Measurements from ENCODE around the gene HOXA11. TPM values are rescaled to one million over a fixed set of nuclear protein-coding genes. Genes with fewer than 3 reads are reported as not detected.

The HOXA11 gene
- total and polyA plus RNA-seq, 4 donors = 0.13 to 0.81 TPM; not detected in 2

- Histone ChIP-seq H3K27ac (ENCODE audit: low read depth in 1 of 2, low read length in 2 of 2) (no peak overlapping the region), H3K36me3 (ENCODE audit: control insufficient read depth in 1 of 2, insufficient read depth in 2 of 2, low read length in 1 of 2) (no peaks in the 10 kb centered on the region), H3K9me3 (ENCODE audit: control insufficient read depth, low read length) (no peaks in the 10 kb centered on the region), H3K4me1 (ENCODE audit: control insufficient read depth in 1 of 2, insufficient read depth in 2 of 2, low read length in 2 of 2) (no peaks in the 10 kb centered on the region), H3K4me3 (ENCODE audit: low read length in 2 of 2) (no peak overlapping the region), H3K27me3 (ENCODE audit: control insufficient read depth in 1 of 2, insufficient read depth in 2 of 2, low read length in 1 of 2) (no peaks in the 10 kb centered on the region)
- intact Hi-C loops (cut with DNase I) = loop anchor here in 1 of 2 donors (5.0 kb wide), 1 partner anchor 42 kb away; the partner anchor contains the start of gene HOXA1
- ATAC-seq (ENCODE audit: low FRiP score) = no peak
- 59 to 75% methylated on average over 53 of the region's 53 CpGs for WGBS, 2 donors
- peak in 1 of 2 donors; percentile 78 for DNase-seq
Measured at GRCh38 chr7:27139334-27140125, 45.5 kb downstream of the HOXA11 start.

- H3K4me3 ChIP-seq (ENCODE audit: low read length in 2 of 2) = no peak overlapping the region
- no peaks in the 10 kb centered on the region for H3K36me3 ChIP-seq (ENCODE audit: control insufficient read depth in 1 of 2, insufficient read depth in 2 of 2, low read length in 1 of 2)
- H3K27ac ChIP-seq (ENCODE audit: low read depth in 1 of 2, low read length in 2 of 2) = no peak overlapping the region
- no peaks in the 10 kb centered on the region for H3K27me3 ChIP-seq (ENCODE audit: control insufficient read depth in 1 of 2, insufficient read depth in 2 of 2, low read length in 1 of 2)
- 72 to 88% methylated on average over 11 of the region's 11 CpGs for WGBS, 2 donors
- H3K4me1 ChIP-seq (ENCODE audit: control insufficient read depth in 1 of 2, insufficient read depth in 2 of 2, low read length in 2 of 2) = no peaks in the 10 kb centered on the region
- DNase-seq = no peak
- H3K9me3 ChIP-seq (ENCODE audit: control insufficient read depth, low read length) = no peaks in the 10 kb centered on the region
- intact Hi-C loops (cut with DNase I) = no loop called here
- ATAC-seq (ENCODE audit: low FRiP score) = no peak
Measured at GRCh38 chr7:27138985-27139333, 46.1 kb downstream of the HOXA11 start.

DNA sequence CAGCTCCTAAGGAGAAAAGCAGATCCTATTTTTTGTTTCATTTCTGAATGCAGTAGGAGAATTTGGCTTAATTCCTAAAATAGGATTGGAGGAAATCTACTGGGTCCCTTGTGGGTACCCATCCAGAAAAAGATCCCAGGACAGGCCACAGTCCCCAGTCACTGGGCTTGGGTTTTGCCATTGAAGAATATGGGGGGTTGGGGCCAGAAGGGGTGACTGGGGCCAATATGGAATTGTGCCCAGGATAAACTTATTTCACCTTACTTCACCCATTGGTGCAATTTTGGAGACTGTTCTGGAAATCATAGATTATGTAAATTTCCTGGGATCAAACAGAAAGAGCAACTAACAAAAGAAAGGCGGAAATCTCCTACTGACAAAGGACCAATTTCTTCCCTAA, 46.6 kb downstream of the HOXA11 start:
- Histone ChIP-seq H3K4me3 (ENCODE audit: low read length in 2 of 2) (no peak overlapping the region), H3K4me1 (ENCODE audit: control insufficient read depth in 1 of 2, insufficient read depth in 2 of 2, low read length in 2 of 2) (no peaks in the 10 kb centered on the region), H3K36me3 (ENCODE audit: control insufficient read depth in 1 of 2, insufficient read depth in 2 of 2, low read length in 1 of 2) (no peaks in the 10 kb centered on the region), H3K27me3 (ENCODE audit: control insufficient read depth in 1 of 2, insufficient read depth in 2 of 2, low read length in 1 of 2) (no peaks in the 10 kb centered on the region), H3K27ac (ENCODE audit: low read depth in 1 of 2, low read length in 2 of 2) (no peak overlapping the region), H3K9me3 (ENCODE audit: control insufficient read depth, low read length) (no peaks in the 10 kb centered on the region)
- no peak for ATAC-seq (ENCODE audit: low FRiP score)
- intact Hi-C loops (cut with DNase I) = no loop called here
- 95 to 97% methylated on average over 1 of the region's 1 CpG for WGBS, 2 donors
- no peak for DNase-seq

- Histone ChIP-seq H3K4me1 (ENCODE audit: control insufficient read depth in 1 of 2, insufficient read depth in 2 of 2, low read length in 2 of 2) (no peaks in the 10 kb centered on the region), H3K9me3 (ENCODE audit: control insufficient read depth, low read length) (no peaks in the 10 kb centered on the region), H3K27me3 (ENCODE audit: control insufficient read depth in 1 of 2, insufficient read depth in 2 of 2, low read length in 1 of 2) (no peaks in the 10 kb centered on the region), H3K36me3 (ENCODE audit: control insufficient read depth in 1 of 2, insufficient read depth in 2 of 2, low read length in 1 of 2) (no peaks in the 10 kb centered on the region), H3K4me3 (ENCODE audit: low read length in 2 of 2) (no peak overlapping the region), H3K27ac (ENCODE audit: low read depth in 1 of 2, low read length in 2 of 2) (no peak overlapping the region)
- no peak for ATAC-seq (ENCODE audit: low FRiP score)
- 72 to 82% methylated on average over 2 of the region's 2 CpGs for WGBS, 2 donors
- intact Hi-C loops (cut with DNase I) = no loop called here
- no peak for DNase-seq
Measured at GRCh38 chr7:27137640-27138315, 47.3 kb downstream of the HOXA11 start.

- DNase-seq (no peak), ATAC-seq (ENCODE audit: low FRiP score) (no peak)
- H3K4me1 ChIP-seq (ENCODE audit: control insufficient read depth in 1 of 2, insufficient read depth in 2 of 2, low read length in 2 of 2) = no peaks in the 10 kb centered on the region
- intact Hi-C loops (cut with DNase I) = loop anchor here in 1 of 2 donors (5.0 kb wide), 1 partner anchor 37 kb away; the partner anchor contains the start of gene HOXA1
- WGBS, 2 donors = 34 to 39% methylated on average over 2 of the region's 2 CpGs
- H3K4me3 ChIP-seq (ENCODE audit: low read length in 2 of 2) = no peak overlapping the region
- no peaks in the 10 kb centered on the region for H3K9me3 ChIP-seq (ENCODE audit: control insufficient read depth, low read length)
- no peaks in the 10 kb centered on the region for H3K27me3 ChIP-seq (ENCODE audit: control insufficient read depth in 1 of 2, insufficient read depth in 2 of 2, low read length in 1 of 2)
- H3K36me3 ChIP-seq (ENCODE audit: control insufficient read depth in 1 of 2, insufficient read depth in 2 of 2, low read length in 1 of 2) = no peaks in the 10 kb centered on the region
- no peak overlapping the region for H3K27ac ChIP-seq (ENCODE audit: low read depth in 1 of 2, low read length in 2 of 2)
Measured at GRCh38 chr7:27134392-27134791, 50.6 kb downstream of the HOXA11 start.

GRCh38 chr7:27133409-27134231, 51.4 kb downstream of the HOXA11 start:
- H3K4me1 ChIP-seq (ENCODE audit: control insufficient read depth in 1 of 2, insufficient read depth in 2 of 2, low read length in 2 of 2) = no peaks in the 10 kb centered on the region
- WGBS, 2 donors = 75 to 88% methylated on average over 18 of the region's 18 CpGs
- no peak overlapping the region for H3K27ac ChIP-seq (ENCODE audit: low read depth in 1 of 2, low read length in 2 of 2)

DNA sequence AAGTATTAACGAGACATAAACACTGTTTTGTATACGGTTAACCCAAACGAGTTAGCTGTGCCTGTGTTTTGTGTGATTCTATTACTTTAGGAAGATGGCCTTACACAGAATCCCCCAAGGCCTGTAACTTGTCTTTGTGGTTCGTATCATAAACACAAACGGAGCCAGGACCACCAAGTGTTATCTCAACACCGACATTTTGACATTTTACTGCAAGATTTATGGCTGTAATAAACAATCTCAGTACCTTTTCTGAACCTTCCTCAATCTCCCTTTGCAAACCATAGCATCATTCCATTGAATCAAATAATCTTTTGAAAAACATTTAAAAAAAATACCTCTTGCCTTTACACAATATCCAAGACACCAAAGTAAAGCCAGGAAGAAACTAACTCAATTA, 52.1 kb downstream of the HOXA11 start:
- Histone ChIP-seq H3K4me3 (ENCODE audit: low read length in 2 of 2) (no peak overlapping the region), H3K4me1 (ENCODE audit: control insufficient read depth in 1 of 2, insufficient read depth in 2 of 2, low read length in 2 of 2) (no peaks in the 10 kb centered on the region), H3K27ac (ENCODE audit: low read depth in 1 of 2, low read length in 2 of 2) (no peak overlapping the region), H3K36me3 (ENCODE audit: control insufficient read depth in 1 of 2, insufficient read depth in 2 of 2, low read length in 1 of 2) (no peaks in the 10 kb centered on the region), H3K27me3 (ENCODE audit: control insufficient read depth in 1 of 2, insufficient read depth in 2 of 2, low read length in 1 of 2) (no peaks in the 10 kb centered on the region), H3K9me3 (ENCODE audit: control insufficient read depth, low read length) (no peaks in the 10 kb centered on the region)
- intact Hi-C loops (cut with DNase I) = loop anchor here in 1 of 2 donors (5.0 kb wide), 1 partner anchor 36 kb away; the partner anchor contains the start of gene HOXA1
- ATAC-seq (ENCODE audit: low FRiP score) (no peak), DNase-seq (no peak)
- WGBS, 2 donors = 70 to 84% methylated on average over 6 of the region's 6 CpGs

More at GRCh38 chr7:27133409-27134231, 51.4 kb downstream of the HOXA11 start:
- Histone ChIP-seq H3K27me3 (ENCODE audit: control insufficient read depth in 1 of 2, insufficient read depth in 2 of 2, low read length in 1 of 2) (no peaks in the 10 kb centered on the region), H3K36me3 (ENCODE audit: control insufficient read depth in 1 of 2, insufficient read depth in 2 of 2, low read length in 1 of 2) (no peaks in the 10 kb centered on the region), H3K9me3 (ENCODE audit: control insufficient read depth, low read length) (no peaks in the 10 kb centered on the region), H3K4me3 (ENCODE audit: low read length in 2 of 2) (no peak overlapping the region)
- intact Hi-C loops (cut with DNase I) = loop anchor here in 1 of 2 donors (5.0 kb wide), 1 partner anchor 36 kb away; the partner anchor contains the start of gene HOXA1
- no peak for ATAC-seq (ENCODE audit: low FRiP score)
- no peak for DNase-seq

DNA sequence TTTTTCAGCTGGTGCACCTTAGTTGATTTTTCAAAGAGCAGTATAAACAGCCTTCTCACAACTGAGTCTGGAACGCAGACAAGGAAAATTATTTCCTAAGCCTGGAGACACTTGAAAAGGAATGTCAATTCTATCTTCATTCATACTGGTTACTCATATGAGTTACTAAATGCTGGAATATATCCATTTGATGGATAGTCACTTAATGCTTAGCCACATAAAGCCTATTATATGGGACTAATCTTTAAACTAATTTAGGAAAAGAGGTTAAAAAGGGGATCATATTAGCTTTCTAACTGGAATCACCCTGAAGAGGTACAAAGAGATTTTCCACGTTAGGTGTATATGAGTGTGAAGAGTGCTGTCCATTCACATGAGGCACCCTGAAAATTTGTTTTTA, 52.8 kb downstream of the HOXA11 start:
- Histone ChIP-seq H3K9me3 (ENCODE audit: control insufficient read depth, low read length) (no peaks in the 10 kb centered on the region), H3K27me3 (ENCODE audit: control insufficient read depth in 1 of 2, insufficient read depth in 2 of 2, low read length in 1 of 2) (no peaks in the 10 kb centered on the region), H3K4me3 (ENCODE audit: low read length in 2 of 2) (no peak overlapping the region), H3K36me3 (ENCODE audit: control insufficient read depth in 1 of 2, insufficient read depth in 2 of 2, low read length in 1 of 2) (no peaks in the 10 kb centered on the region), H3K27ac (ENCODE audit: low read depth in 1 of 2, low read length in 2 of 2) (no peak overlapping the region), H3K4me1 (ENCODE audit: control insufficient read depth in 1 of 2, insufficient read depth in 2 of 2, low read length in 2 of 2) (no peaks in the 10 kb centered on the region)
- 72 to 81% methylated on average over 2 of the region's 2 CpGs for WGBS, 2 donors
- ATAC-seq (ENCODE audit: low FRiP score) = no peak
- intact Hi-C loops (cut with DNase I) = loop anchor here in 1 of 2 donors (5.0 kb wide), 1 partner anchor 35 kb away; the partner anchor contains the start of gene HOXA1
- DNase-seq = no peak

Measured in aorta (tissue), 5 donors.